Kidney epithelial cell (primary cell): ENCODE data around the gene COA6. TPM values are rescaled to one million over a fixed set of nuclear protein-coding genes. Genes with fewer than 3 reads are reported as not detected.

Experiments
- DNase-seq: peaks from one replicate; pipeline ENCODE4 v3.0.0-alpha.2; 2010; ENCODE audit warnings: low read depth
- H3K27me3 ChIP-seq: 2 replicates; pipeline ENCODE4 v1.6.0; 2011; ENCODE audit warnings: low read length; ENCODE audit not compliant: control insufficient read depth, insufficient read depth
- H3K36me3 ChIP-seq: 2 replicates; pipeline ENCODE4 v1.5.1; 2011; ENCODE audit warnings: low read length; ENCODE audit not compliant: control insufficient read depth, insufficient read depth
- H3K4me3 ChIP-seq: 2 replicates; pipeline ENCODE4 v1.5.1; 2011; ENCODE audit warnings: low read depth, mild to moderate bottlenecking, control low read depth, low read length
- total RNA-seq: library from RNA; depleted of rRNA; stranded (reverse); fragments of >200 nt; gene quantifications from 2 replicates; pipeline ENCODE4 v1.2.3, GENCODE V29; 2015
- TF ChIP-seq, protein P1 (sequence below): IDR thresholded peaks from 2 replicates; pipeline ENCODE4 v1.5.1; 2011; ENCODE audit warnings: mild to moderate bottlenecking, moderate library complexity, low read length, control low read depth, inconsistent platforms; ENCODE audit not compliant: insufficient read depth, poor library complexity, severe bottlenecking

Gene COA6
- total RNA-seq, 1 donor from 2014 or later: 46.2 TPM

DNA sequence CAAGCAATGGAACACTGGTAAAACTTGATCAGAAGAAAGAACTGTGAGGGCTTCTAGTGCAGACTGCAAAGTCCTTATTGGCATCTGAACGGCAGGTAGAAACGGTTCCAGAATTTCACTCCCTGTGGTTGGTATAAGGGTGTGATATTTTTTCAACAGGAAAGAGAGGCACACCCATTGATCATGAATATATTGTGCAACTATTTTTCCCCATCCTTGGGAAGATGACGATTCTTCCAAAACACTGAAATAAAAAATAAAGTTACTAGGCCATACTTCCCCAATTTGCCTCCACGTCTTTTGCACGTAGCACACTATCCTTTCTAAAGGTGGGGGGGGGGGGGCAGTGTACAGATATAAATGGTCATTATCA, 56.2 kb downstream of the COA6 start:
- Histone ChIP-seq H3K27me3 (no peaks in the 10 kb centered on the region), H3K4me3 (no peak overlapping the region), H3K36me3 (no peaks in the 10 kb centered on the region)
- no peak for DNase-seq
- TF ChIP-seq, protein P1, sequence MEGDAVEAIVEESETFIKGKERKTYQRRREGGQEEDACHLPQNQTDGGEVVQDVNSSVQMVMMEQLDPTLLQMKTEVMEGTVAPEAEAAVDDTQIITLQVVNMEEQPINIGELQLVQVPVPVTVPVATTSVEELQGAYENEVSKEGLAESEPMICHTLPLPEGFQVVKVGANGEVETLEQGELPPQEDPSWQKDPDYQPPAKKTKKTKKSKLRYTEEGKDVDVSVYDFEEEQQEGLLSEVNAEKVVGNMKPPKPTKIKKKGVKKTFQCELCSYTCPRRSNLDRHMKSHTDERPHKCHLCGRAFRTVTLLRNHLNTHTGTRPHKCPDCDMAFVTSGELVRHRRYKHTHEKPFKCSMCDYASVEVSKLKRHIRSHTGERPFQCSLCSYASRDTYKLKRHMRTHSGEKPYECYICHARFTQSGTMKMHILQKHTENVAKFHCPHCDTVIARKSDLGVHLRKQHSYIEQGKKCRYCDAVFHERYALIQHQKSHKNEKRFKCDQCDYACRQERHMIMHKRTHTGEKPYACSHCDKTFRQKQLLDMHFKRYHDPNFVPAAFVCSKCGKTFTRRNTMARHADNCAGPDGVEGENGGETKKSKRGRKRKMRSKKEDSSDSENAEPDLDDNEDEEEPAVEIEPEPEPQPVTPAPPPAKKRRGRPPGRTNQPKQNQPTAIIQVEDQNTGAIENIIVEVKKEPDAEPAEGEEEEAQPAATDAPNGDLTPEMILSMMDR: no peak

DNA sequence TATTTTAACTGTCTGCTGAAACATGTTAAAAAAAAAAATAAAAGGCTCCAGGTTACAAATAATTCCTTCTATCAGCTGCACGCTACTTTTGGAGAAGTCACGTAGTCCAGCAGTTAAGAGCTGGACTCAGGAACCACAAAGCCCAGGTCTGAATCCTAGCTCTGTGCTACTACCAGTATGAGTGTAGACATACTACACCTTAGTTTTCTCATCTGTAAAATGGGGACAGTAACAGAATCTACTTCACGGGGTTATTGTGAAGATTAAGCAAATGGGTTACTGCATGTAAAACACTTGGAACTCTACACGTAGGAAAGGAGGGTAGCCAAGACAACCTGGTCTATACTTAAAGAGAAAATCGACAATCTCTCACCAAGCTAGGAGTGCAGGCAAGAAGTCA, 57.4 kb downstream of the COA6 start:
- Histone ChIP-seq H3K27me3 (no peaks in the 10 kb centered on the region), H3K4me3 (no peak overlapping the region), H3K36me3 (no peaks in the 10 kb centered on the region)
- no peak for DNase-seq
- TF ChIP-seq, protein P1: no peak

DNA sequence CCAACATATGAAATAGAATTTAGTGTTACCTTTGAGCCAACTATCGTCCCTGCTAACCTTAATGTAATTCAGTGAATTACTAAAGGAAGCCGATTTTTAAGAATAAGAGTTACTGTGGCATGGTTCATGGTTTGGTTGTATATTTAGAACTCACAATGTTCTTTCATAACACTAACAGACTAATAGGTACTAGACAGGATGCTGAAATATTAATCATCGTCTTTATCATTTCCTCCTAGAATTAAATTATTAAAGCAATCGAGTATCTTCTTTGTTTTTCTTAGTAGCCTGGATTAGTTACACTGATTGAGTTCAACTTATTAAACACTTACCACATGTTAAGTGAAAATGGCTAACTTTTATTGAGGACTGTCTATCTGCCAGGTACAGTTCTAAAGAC, 58.0 kb downstream of the COA6 start:
- no peak overlapping the region for H3K4me3 ChIP-seq
- DNase-seq: no peak
- H3K36me3 ChIP-seq: no peaks in the 10 kb centered on the region
- TF ChIP-seq, protein P1: no peak
- no peaks in the 10 kb centered on the region for H3K27me3 ChIP-seq

DNA sequence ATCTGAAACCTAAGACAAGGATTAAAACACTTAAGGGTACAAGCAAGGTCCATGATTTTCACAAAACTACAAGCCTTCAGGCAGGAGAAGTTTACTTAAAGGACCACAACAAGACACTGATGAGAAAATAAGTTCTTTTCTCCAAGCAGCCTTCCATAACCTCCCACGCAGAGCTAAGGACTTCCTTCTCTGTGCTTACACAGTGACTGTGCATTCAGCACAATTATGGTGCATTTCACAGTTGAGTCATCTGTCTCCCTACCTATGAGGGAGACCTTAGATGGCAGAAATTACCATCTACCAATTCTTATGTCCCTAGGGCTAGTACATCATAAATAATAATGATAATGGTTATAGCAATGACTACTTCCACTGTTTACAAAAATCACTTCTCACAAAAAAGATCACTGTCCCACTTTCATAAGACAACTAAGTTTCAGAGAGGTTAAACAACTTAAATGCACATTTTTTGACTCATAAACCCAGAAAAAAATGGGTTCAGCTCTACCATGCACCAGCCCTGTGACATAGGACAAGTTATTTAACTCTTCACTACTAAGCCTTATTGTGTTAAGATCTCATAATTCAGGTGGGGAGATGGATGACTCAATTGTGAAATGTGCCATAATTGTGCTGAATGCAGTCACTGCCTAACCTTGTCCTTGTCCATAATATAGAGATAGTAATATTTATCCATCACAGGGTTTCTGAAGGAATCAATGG, 60.5 kb downstream of the COA6 start:
- TF ChIP-seq, protein P1: no peak
- Histone ChIP-seq H3K4me3 (no peak overlapping the region), H3K27me3 (no peaks in the 10 kb centered on the region), H3K36me3 (no peaks in the 10 kb centered on the region)
- peak; percentile 83 for DNase-seq

Other genes starting within 250 kb of the COA6 start
- gene TARBP1, start 105.7 kb downstream of the COA6 start, total RNA-seq: 17.3 and 22.1 TPM in 2 replicates
- gene IRF2BP2, start 236.7 kb downstream of the COA6 start, total RNA-seq: 85.5 and 88.5 TPM in 2 replicates